PC-3 (cell line): ENCODE data around the gene PNLIPRP2. TPM values are rescaled to one million over a fixed set of nuclear protein-coding genes. Genes with fewer than 3 reads are reported as not detected.

ENCODE experiments used
- ATAC-seq: fragments of 200-7000 bp; cut with Tn5 transposase; 2 replicates; pipeline ENCODE4 v1.9.1; 2020; ENCODE audit warnings: mild to moderate bottlenecking, moderate library complexity
- BruUV-seq: library from RNA; stranded (reverse); fragments of 400-500 nt; replicated peaks from 2 replicates; lab custom pipeline; 2021; lab: Mats Ljungman, UMichigan
- CTCF ChIA-PET: fragments of 300-600 bp; sonication (Branson Sonifier 250); formaldehyde crosslinking; loops from one replicate; lab custom pipeline; 2022; ENCODE audit warnings: antibody characterized with exemption; lab: Charles Lee
- POLR2A ChIA-PET: fragments of 300-600 bp; sonication (Branson Sonifier 250); formaldehyde crosslinking; loops from one replicate; lab custom pipeline; 2022; ENCODE audit warnings: antibody characterized with exemption; ENCODE audit not compliant: unreplicated experiment; lab: Charles Lee
- DNase-seq: peaks from one replicate; pipeline ENCODE4 v3.0.0-alpha.2; 2015
- H2AFZ ChIP-seq: fragments of 300-600 bp; sonication (generic); 2 replicates; pipeline ENCODE4 v1.6.0; 2016; ENCODE audit warnings: antibody characterized with exemption, low read length
- H3F3A ChIP-seq: fragments of 300-600 bp; sonication (generic); one replicate; pipeline ENCODE4 v1.6.0; 2017; ENCODE audit warnings: antibody characterized with exemption, low read length, control low read depth, mild to moderate bottlenecking; ENCODE audit not compliant: unreplicated experiment
- H3K27ac ChIP-seq: fragments of 300-600 bp; sonication (generic); 2 replicates; pipeline ENCODE4 v1.5.1; 2016; ENCODE audit warnings: mild to moderate bottlenecking, low read length
- H3K27me3 ChIP-seq: fragments of 300-600 bp; sonication (generic); 2 replicates; pipeline ENCODE4 v1.6.1; 2016; ENCODE audit warnings: low read length, mixed read lengths
- H3K36me3 ChIP-seq: fragments of 300-600 bp; sonication (generic); 2 replicates; pipeline ENCODE4 v1.6.1; 2016; ENCODE audit warnings: low read depth, mixed run types, low read length, mixed read lengths
- H3K4me1 ChIP-seq: fragments of 300-600 bp; sonication (generic); 2 replicates; pipeline ENCODE4 v1.5.1; 2016; ENCODE audit warnings: low read length; ENCODE audit not compliant: insufficient read depth
- H3K4me2 ChIP-seq: fragments of 300-600 bp; sonication (generic); 2 replicates; pipeline ENCODE4 v1.6.0; 2016; ENCODE audit warnings: low read length
- H3K4me3 ChIP-seq: fragments of 300-600 bp; sonication (generic); 2 replicates; pipeline ENCODE4 v1.5.1; 2016; ENCODE audit warnings: mild to moderate bottlenecking, low read length, mixed read lengths
- H3K79me2 ChIP-seq: fragments of 300-600 bp; sonication (generic); 2 replicates; pipeline ENCODE4 v1.6.1; 2017; ENCODE audit warnings: low read length, mixed read lengths
- H3K9ac ChIP-seq: fragments of 300-600 bp; sonication (generic); 2 replicates; pipeline ENCODE4 v1.6.0; 2016; ENCODE audit warnings: mild to moderate bottlenecking, low read length
- H3K9me2 ChIP-seq: fragments of 300-600 bp; sonication (generic); replicated peaks from 2 replicates; pipeline ENCODE4 v1.6.1; 2016; ENCODE audit warnings: mixed run types, low read length, mixed read lengths
- H3K9me3 ChIP-seq: fragments of 300-600 bp; sonication (generic); 2 replicates; pipeline ENCODE4 v1.6.1; 2016; ENCODE audit warnings: low read length, mixed read lengths
- H4K20me1 ChIP-seq: fragments of 300-600 bp; sonication (generic); 2 replicates; pipeline ENCODE4 v1.6.1; 2016; ENCODE audit warnings: low read length, mixed read lengths
- EZH2 ChIP-seq: fragments of 300-600 bp; sonication (generic); IDR thresholded peaks from one replicate; pipeline ENCODE4 v1.6.1; 2017; ENCODE audit warnings: antibody characterized with exemption, mild to moderate bottlenecking, low read length; ENCODE audit not compliant: unreplicated experiment
- EZH2phosphoT487 ChIP-seq: fragments of 300-600 bp; sonication (generic); IDR thresholded peaks from 2 replicates; pipeline ENCODE4 v1.6.1; 2018; ENCODE audit warnings: mild to moderate bottlenecking, antibody characterized with exemption, low read length, borderline replicate concordance
- intact Hi-C: fragments of 100-400 bp; cut with micrococcal nuclease; formaldehyde crosslinking; loops from 2 replicates; pipeline ENCODE4 v1.9.0; 2023
- total RNA-seq: library from RNA; depleted of rRNA; stranded (reverse); fragments of >200 nt; gene quantifications from 2 replicates; pipeline ENCODE4 v1.2.3, GENCODE V29; 2014
- TF ChIP-seq, protein P1 (sequence below): fragments of 300-600 bp; sonication (generic); conservative IDR thresholded peaks from 2 replicates; pipeline ENCODE4 v1.5.1; 2017; ENCODE audit warnings: antibody characterized with exemption, low read depth, mild to moderate bottlenecking, low read length

PNLIPRP2 gene
- total RNA-seq, 1 experiment from 2014 or later: not detected

DNA sequence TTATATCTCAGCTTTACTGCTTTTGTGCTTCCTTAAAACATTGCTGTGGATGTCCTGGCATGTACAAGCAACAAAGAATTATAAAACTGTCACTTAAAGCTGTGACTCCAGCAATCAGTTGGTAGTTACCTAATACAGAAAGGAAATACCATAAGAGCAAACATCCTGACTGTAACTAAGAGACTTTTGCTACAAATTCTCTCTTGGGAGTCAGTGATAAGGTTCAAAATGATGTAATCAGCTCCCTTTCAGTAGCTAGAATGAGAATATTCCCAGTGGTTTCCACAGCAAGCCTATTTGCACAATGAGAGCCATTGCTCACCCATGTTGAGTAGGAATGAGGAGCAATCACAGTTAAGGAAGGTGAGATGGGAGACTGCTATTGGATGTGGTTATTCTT is 22.4 kb upstream of the PNLIPRP2 start:
- H3K27ac ChIP-seq: no peak overlapping the region
- no peaks in the 10 kb centered on the region for H3F3A ChIP-seq
- ATAC-seq: no peak
- no peaks in the 10 kb centered on the region for H3K9me3 ChIP-seq
- no peaks in the 10 kb centered on the region for H3K79me2 ChIP-seq
- intact Hi-C loops: no loop called here
- CTCF ChIA-PET: no interaction called here
- H3K9me2 ChIP-seq: no peaks in the 10 kb centered on the region
- no peak overlapping the region for H3K9ac ChIP-seq
- no TSS peak for BruUV-seq
- H3K4me2 ChIP-seq: no peak overlapping the region
- peaks cover 39% of the 10 kb centered on the region for H3K27me3 ChIP-seq
- H2AFZ ChIP-seq: no peak overlapping the region
- no peaks in the 10 kb centered on the region for H3K4me1 ChIP-seq
- POLR2A ChIA-PET: no interaction called here
- H3K36me3 ChIP-seq: no peaks in the 10 kb centered on the region
- H4K20me1 ChIP-seq: no peaks in the 10 kb centered on the region
- no peak overlapping the region for H3K4me3 ChIP-seq
- no peak for DNase-seq
- TF ChIP-seq, protein P1, sequence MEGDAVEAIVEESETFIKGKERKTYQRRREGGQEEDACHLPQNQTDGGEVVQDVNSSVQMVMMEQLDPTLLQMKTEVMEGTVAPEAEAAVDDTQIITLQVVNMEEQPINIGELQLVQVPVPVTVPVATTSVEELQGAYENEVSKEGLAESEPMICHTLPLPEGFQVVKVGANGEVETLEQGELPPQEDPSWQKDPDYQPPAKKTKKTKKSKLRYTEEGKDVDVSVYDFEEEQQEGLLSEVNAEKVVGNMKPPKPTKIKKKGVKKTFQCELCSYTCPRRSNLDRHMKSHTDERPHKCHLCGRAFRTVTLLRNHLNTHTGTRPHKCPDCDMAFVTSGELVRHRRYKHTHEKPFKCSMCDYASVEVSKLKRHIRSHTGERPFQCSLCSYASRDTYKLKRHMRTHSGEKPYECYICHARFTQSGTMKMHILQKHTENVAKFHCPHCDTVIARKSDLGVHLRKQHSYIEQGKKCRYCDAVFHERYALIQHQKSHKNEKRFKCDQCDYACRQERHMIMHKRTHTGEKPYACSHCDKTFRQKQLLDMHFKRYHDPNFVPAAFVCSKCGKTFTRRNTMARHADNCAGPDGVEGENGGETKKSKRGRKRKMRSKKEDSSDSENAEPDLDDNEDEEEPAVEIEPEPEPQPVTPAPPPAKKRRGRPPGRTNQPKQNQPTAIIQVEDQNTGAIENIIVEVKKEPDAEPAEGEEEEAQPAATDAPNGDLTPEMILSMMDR: no peak
- TF ChIP-seq EZH2: no peak
- TF ChIP-seq EZH2phosphoT487: no peak

DNA sequence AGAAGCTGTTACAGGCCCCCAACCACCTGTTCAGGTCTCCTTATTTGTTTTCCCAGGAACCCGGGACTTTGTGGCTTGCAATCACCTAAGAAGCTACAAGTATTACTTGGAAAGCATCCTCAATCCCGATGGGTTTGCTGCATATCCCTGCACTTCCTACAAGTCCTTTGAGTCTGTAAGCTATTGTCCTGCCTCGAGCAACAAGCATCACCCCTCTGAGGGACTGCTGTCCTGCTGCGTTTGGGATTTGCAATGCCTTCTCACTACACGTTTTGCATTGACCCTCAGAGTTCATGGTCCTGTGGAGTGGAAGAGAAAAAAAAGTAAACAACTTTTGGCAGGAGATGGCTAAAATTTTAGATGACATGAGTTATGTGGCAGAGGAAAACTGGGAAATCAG is 20.8 kb upstream of the PNLIPRP2 start:
- Histone ChIP-seq H3K4me2 (no peak overlapping the region), H3K4me1 (no peaks in the 10 kb centered on the region), H3K27ac (no peak overlapping the region), H3K4me3 (no peak overlapping the region), H3F3A (no peaks in the 10 kb centered on the region), H2AFZ (no peak overlapping the region), H3K27me3 (peaks cover 35% of the 10 kb centered on the region), H3K9me2 (no peaks in the 10 kb centered on the region), H3K9ac (no peak overlapping the region), H3K79me2 (no peaks in the 10 kb centered on the region), H3K36me3 (no peaks in the 10 kb centered on the region), H3K9me3 (no peaks in the 10 kb centered on the region), H4K20me1 (no peaks in the 10 kb centered on the region)
- no peak for TF ChIP-seq EZH2
- TF ChIP-seq EZH2phosphoT487: no peak
- TF ChIP-seq, protein P1: no peak
- intact Hi-C loops: no loop called here
- no TSS peak for BruUV-seq
- ATAC-seq (no peak), DNase-seq (no peak)
- POLR2A ChIA-PET: no interaction called here
- CTCF ChIA-PET: interaction anchor here (0.5 kb wide), 1 partner anchor 866 kb away, joined by 3 read pairs; no protein-coding TSS in a partner anchor

DNA sequence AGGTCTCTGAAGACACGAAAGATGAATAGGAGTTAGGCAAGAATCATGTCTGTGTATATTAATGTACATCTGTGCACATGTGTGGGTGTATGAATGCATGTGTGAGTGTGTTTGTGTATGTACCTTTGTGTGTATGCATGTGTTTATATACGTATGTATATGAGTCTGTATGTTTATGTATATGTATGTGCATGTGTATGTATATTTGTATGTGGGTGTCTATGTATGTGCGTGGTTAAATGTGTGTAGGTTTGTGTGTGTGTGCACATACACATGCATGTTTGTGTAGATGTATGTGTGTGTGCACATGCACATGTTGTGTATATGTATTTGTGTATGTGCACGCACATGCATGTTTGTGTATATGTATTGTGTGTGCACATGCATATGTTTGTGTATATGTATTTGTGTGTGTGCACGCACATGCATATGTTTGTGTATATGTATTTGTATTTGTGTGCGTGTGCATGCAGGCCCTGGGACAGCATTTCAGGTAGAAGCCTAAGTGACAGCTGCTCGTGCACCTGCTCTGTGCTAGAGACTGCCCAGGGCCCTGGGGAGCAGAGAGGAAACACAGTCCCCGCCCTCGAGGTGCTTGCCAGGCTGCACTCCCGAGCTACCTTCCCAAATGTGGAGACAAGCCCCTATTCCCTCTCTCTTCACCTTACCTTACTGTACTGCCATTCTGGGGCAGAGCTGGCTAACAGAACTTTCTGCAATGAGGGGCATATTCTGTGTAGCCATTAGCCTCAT is 17.9 kb upstream of the PNLIPRP2 start:
- H2AFZ ChIP-seq: no peak overlapping the region
- ATAC-seq (no peak), DNase-seq (no peak)
- no peaks in the 10 kb centered on the region for H3F3A ChIP-seq
- ChIA-PET CTCF (no interaction called here), POLR2A (no interaction called here)
- H3K9ac ChIP-seq: no peak overlapping the region
- H3K4me3 ChIP-seq: no peak overlapping the region
- H3K9me2 ChIP-seq: no peaks in the 10 kb centered on the region
- H3K27ac ChIP-seq: no peak overlapping the region
- H3K27me3 ChIP-seq: peaks cover 39% of the 10 kb centered on the region
- H4K20me1 ChIP-seq: no peaks in the 10 kb centered on the region
- H3K9me3 ChIP-seq: no peaks in the 10 kb centered on the region
- H3K36me3 ChIP-seq: no peaks in the 10 kb centered on the region
- no peak overlapping the region for H3K4me2 ChIP-seq
- no TSS peak for BruUV-seq
- intact Hi-C loops: no loop called here
- no peaks in the 10 kb centered on the region for H3K79me2 ChIP-seq
- TF ChIP-seq EZH2: no peak
- TF ChIP-seq, protein P1: no peak
- no peak for TF ChIP-seq EZH2phosphoT487
- H3K4me1 ChIP-seq: no peaks in the 10 kb centered on the region
